ENCODE data around the gene C7orf25. TPM values are rescaled to one million over a fixed set of nuclear protein-coding genes. Genes with fewer than 3 reads are reported as not detected.

The C7orf25 gene
- total RNA-seq, 1 experiment from 2014 or later, result 3.4 TPM

- DNase-seq (ENCODE audit: low spot score), result no peak
Measured at GRCh38 chr7:42877862-42878261, 34.0 kb downstream of the C7orf25 start.

DNA sequence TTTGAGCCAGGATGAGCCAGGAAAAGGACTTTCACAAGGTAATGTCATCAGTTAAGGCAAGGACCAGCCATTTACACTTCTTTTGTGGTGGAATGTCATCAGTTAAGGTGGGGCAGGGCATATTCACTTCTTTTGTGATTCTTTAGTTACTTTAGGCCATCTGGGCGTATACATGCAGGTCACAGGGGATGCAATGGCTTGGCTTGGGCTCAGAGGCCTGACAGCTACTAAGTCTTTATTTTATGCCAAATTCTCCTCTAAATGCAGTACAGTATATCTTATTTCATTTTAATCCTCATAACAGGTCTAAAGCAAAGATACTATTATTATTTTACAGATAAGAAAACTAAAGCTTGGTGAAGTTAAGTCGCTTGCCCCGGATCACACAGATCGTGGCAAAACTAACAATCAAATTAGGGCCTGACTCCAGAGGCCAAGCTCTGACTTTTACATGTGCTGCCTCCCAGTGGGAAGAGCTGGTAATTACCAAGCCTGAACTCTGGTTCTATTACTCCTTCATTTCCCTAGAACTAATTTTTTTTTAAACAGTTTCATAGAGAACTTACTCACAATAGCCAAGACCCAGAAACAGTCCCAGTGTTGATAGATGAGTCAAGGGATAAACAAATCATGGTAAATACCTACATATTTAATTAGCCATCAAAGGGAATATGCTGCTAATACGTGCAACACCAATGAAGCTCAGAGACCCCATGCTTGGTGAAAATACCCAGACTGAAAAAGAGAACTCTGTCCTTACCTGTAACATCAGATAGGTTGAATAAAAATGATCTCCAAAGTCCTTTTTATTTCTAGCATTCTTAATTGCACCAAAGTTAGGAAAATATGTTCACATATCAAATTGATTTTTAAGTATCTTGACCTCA, 35.4 kb downstream of the C7orf25 start:
- DNase-seq (ENCODE audit: low spot score), result peak; percentile 76

GRCh38 chr7:42869131-42870020, 42.5 kb downstream of the C7orf25 start:
- no peak for DNase-seq (ENCODE audit: low spot score)

DNA sequence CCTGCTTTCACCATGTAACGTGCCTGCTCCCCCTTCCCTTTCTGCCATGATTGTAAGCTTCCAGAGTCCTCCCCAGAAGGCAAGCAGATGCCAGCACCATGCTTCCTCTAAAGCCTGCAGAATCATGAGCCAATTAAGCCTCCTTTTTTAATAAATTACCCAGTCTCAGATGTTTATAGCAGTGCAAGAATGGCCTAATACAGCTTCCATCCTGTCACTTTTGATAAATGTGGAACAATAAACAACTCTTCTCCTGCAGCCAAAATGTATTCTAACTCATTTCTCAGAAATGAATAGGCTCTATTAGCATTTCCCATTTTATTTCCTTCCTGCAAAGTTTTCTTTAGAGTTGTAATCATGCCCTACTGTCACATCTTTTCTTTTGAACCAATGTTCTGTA, 43.4 kb downstream of the C7orf25 start:
- no peak for DNase-seq (ENCODE audit: low spot score)

Other genes starting within 250 kb of the C7orf25 start
- gene PSMA2, start 20.1 kb upstream of the C7orf25 start, total RNA-seq (2014; rRNA removed; shearing (Covaris generic)), result 54.8 and 63.4 TPM in 2 replicates
- 65.4 and 67.1 TPM in 2 replicates for gene MRPL32, start 20.3 kb upstream of the C7orf25 start, total RNA-seq (2014; rRNA removed; shearing (Covaris generic))
- gene HECW1, start 200.6 kb upstream of the C7orf25 start, total RNA-seq (2014; rRNA removed; shearing (Covaris generic)), result not detected in 2 replicates

Data from HT-29 (cell line).